Neural cell (in vitro differentiated cells): ENCODE results near the gene SNRNP70.
"Not testable (repeated sequence)": the region's sequence is repeated elsewhere in the genome, so short reads cannot be mapped to it uniquely, and the experiment has no call there.

Experiments
- CTCF ChIP-seq: fragments of 450-650 bp; IDR thresholded peaks from 2 replicates; pipeline ENCODE4 v1.5.1; 2014; ENCODE audit warnings: antibody characterized with exemption, mild to moderate bottlenecking, moderate library complexity; ENCODE audit not compliant: poor library complexity, severe bottlenecking
- EP300 ChIP-seq: fragments of 450-650 bp; conservative IDR thresholded peaks from 2 replicates; pipeline ENCODE4 v1.6.1; 2014; ENCODE audit warnings: antibody characterized with exemption, mild to moderate bottlenecking, moderate library complexity; ENCODE audit not compliant: poor library complexity, severe bottlenecking
- EZH2 ChIP-seq: fragments of 200-600, 300-800 bp; shearing (Covaris generic), sonication (generic); IDR thresholded peaks from 2 replicates; pipeline ENCODE4 v1.6.1; 2014; ENCODE audit warnings: antibody characterized with exemption, low read length, borderline replicate concordance, mild to moderate bottlenecking; ENCODE audit not compliant: insufficient read depth, poor library complexity, severe bottlenecking
- MXI1 ChIP-seq: fragments of 450-650 bp; conservative IDR thresholded peaks from 2 replicates; pipeline ENCODE4 v1.6.1; 2014; ENCODE audit warnings: antibody characterized with exemption, mild to moderate bottlenecking; ENCODE audit not compliant: poor library complexity, severe bottlenecking
- POLR2AphosphoS5 ChIP-seq: IDR thresholded peaks from 2 replicates; pipeline ENCODE4 v1.6.1; 2012
- RAD21 ChIP-seq: fragments of 450-650 bp; conservative IDR thresholded peaks from 2 replicates; pipeline ENCODE4 v1.6.1; 2014; ENCODE audit warnings: antibody characterized with exemption, mild to moderate bottlenecking, moderate library complexity
- REST ChIP-seq: IDR thresholded peaks from 2 replicates; pipeline ENCODE4 v1.6.1; 2012; ENCODE audit warnings: borderline replicate concordance
- SMC3 ChIP-seq: fragments of 450-650 bp; conservative IDR thresholded peaks from 2 replicates; pipeline ENCODE4 v1.6.1; 2014; ENCODE audit warnings: antibody characterized with exemption, mild to moderate bottlenecking, moderate library complexity; ENCODE audit not compliant: poor library complexity
- TAF1 ChIP-seq: IDR thresholded peaks from 2 replicates; pipeline ENCODE4 v1.6.1; 2012; ENCODE audit warnings: low read depth

GRCh38 chr19:49039736-49040135, 45.5 kb upstream of the SNRNP70 start:
- TF ChIP-seq POLR2AphosphoS5, TAF1, CTCF, EZH2, RAD21, MXI1, EP300, SMC3, REST: not testable (repeated sequence)
